SK-N-SH (cell line): ENCODE measurements around the gene BCL2L11.

Experiments used
- CHD2 ChIP-seq: fragments of 150-350 bp; IDR thresholded peaks from 2 replicates; pipeline ENCODE4 v1.6.1; 2018; ENCODE audit warnings: low read length; ENCODE audit not compliant: partially characterized antibody
- CTCF ChIP-seq: fragments of 200-600 bp; sonication (generic); IDR thresholded peaks from 2 replicates; pipeline ENCODE4 v1.6.1; 2017; ENCODE audit warnings: antibody characterized with exemption, mild to moderate bottlenecking, moderate library complexity
- EP300 ChIP-seq, 2 experiments: IDR thresholded peaks; 2 replicates each; pipeline versions ENCODE4 v1.4.0 to v1.6.1; 2012; ENCODE audit warnings: borderline replicate concordance in 1 of 2, low read depth in 1 of 2, low read length in 1 of 2
- EZH2phosphoT487 ChIP-seq: fragments of 200-600 bp; sonication (generic); IDR thresholded peaks from 2 replicates; pipeline ENCODE4 v1.6.1; 2017; ENCODE audit warnings: low read depth, mixed run types, mild to moderate bottlenecking, antibody characterized with exemption, moderate library complexity, borderline replicate concordance
- FOXM1 ChIP-seq: IDR thresholded peaks from 2 replicates; pipeline ENCODE4 v1.4.0; 2012; ENCODE audit warnings: low read depth, mild to moderate bottlenecking
- NRF1 ChIP-seq: IDR thresholded peaks from 2 replicates; pipeline ENCODE4 v1.6.1; 2012; ENCODE audit warnings: low read depth, mild to moderate bottlenecking, low read length
- POLR2AphosphoS5 ChIP-seq: IDR thresholded peaks from 2 replicates; pipeline ENCODE4 v1.6.1; 2012; ENCODE audit warnings: low read depth, low read length
- RAD21 ChIP-seq: IDR thresholded peaks from 2 replicates; pipeline ENCODE4 v1.6.1; 2012; ENCODE audit warnings: mild to moderate bottlenecking, low read length
- RCOR1 ChIP-seq: fragments of 150-350 bp; IDR thresholded peaks from 2 replicates; pipeline ENCODE4 v1.6.1; 2017; ENCODE audit warnings: antibody characterized with exemption, low read length
- RFX5 ChIP-seq: IDR thresholded peaks from 2 replicates; pipeline ENCODE4 v1.6.1; 2012; ENCODE audit warnings: mild to moderate bottlenecking, improper control_type of control experiment, low read length
- SMC3 ChIP-seq: IDR thresholded peaks from 2 replicates; pipeline ENCODE4 v1.6.1; 2012; ENCODE audit warnings: low read depth, low read length, improper control_type of control experiment
- TAF1 ChIP-seq: IDR thresholded peaks from 2 replicates; pipeline ENCODE4 v1.6.1; 2012; ENCODE audit warnings: low read depth, mild to moderate bottlenecking, low read length, moderate library complexity, borderline replicate concordance
- USF2 ChIP-seq: fragments of 150-350 bp; IDR thresholded peaks from 2 replicates; pipeline ENCODE4 v1.6.1; 2017; ENCODE audit warnings: antibody characterized with exemption, low read length, low read depth, borderline replicate concordance
- YY1 ChIP-seq: IDR thresholded peaks from 2 replicates; pipeline ENCODE4 v1.4.0; 2012; ENCODE audit warnings: low read depth, mild to moderate bottlenecking

GRCh38 chr2:111108745-111109271 is 11.9 kb upstream of the BCL2L11 start:
- TF ChIP-seq SMC3 (no peak), CTCF (no peak), NRF1 (no peak), RAD21 (no peak), RFX5 (no peak), TAF1 (no peak), CHD2 (no peak), POLR2AphosphoS5 (no peak), FOXM1 (no peak), RCOR1 (no peak), EZH2phosphoT487 (no peak), EP300 (IDR thresholded peaks at IDR 0.05; ENCODE audit: borderline replicate concordance in 1 of 2, low read depth in 1 of 2, low read length in 1 of 2) (no peak), YY1 (no peak), USF2 (no peak)
